ENCODE data around the gene DRAXIN. TPM values are rescaled to one million over a fixed set of nuclear protein-coding genes. Genes with fewer than 3 reads are reported as not detected.

The DRAXIN gene
- total RNA-seq, 4 donors from 2014 or later = not detected

DNA sequence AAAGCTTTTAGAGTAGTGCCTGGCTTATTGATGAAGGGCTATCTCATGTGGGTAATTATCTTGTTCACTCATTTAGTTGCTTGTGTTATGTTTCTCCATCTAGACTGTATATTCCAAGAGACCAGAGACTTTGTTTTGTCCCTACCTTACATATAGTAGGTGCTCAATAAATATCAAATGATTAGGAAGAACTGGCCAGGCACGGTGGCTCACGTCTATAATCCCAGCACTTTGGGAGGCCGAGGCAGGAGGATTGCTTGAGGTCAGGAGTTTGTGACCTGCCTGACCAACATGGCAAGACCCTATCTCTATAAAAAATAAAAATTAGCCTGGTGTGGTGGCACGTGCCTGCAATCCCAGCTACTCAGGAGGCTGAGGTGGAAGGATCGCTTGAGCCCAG lies 46.2 kb upstream of the DRAXIN start:
- TF ChIP-seq POLR2A (IDR thresholded peaks at IDR 0.05) = no peak
- TF ChIP-seq, protein P1, sequence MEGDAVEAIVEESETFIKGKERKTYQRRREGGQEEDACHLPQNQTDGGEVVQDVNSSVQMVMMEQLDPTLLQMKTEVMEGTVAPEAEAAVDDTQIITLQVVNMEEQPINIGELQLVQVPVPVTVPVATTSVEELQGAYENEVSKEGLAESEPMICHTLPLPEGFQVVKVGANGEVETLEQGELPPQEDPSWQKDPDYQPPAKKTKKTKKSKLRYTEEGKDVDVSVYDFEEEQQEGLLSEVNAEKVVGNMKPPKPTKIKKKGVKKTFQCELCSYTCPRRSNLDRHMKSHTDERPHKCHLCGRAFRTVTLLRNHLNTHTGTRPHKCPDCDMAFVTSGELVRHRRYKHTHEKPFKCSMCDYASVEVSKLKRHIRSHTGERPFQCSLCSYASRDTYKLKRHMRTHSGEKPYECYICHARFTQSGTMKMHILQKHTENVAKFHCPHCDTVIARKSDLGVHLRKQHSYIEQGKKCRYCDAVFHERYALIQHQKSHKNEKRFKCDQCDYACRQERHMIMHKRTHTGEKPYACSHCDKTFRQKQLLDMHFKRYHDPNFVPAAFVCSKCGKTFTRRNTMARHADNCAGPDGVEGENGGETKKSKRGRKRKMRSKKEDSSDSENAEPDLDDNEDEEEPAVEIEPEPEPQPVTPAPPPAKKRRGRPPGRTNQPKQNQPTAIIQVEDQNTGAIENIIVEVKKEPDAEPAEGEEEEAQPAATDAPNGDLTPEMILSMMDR (IDR thresholded peaks at IDR 0.05 in 4 of 5, conservative IDR thresholded peaks at IDR 0.05 in 1 of 5) = no peak
- no peak overlapping the region for H3K27ac ChIP-seq
- H3K36me3 ChIP-seq = no peaks in the 10 kb centered on the region
- H3K27me3 ChIP-seq = peaks cover 11 to 22% (median 17%) of the 10 kb centered on the region in 3 donors
- intact Hi-C loops (cut with DNase I; ENCODE audit: low total_unique reads) (no loop called here), in situ Hi-C loops (cut with MboI; ENCODE audit: low sequenced_read_pairs in 4 of 4) (loop anchor here (10.0 to 25.0 kb wide), 6 partner anchors 308 to 610 kb away; partner anchors contain the start of gene MASP2 (in 1 of the 4))
- DNase-seq = no peak
- H3K4me1 ChIP-seq = peaks cover 10 to 13% of the 10 kb centered on the region in 2 donors
- no peak overlapping the region for H3K4me3 ChIP-seq
- H3K9me3 ChIP-seq = no peaks in the 10 kb centered on the region
- no peak for ATAC-seq

DNA sequence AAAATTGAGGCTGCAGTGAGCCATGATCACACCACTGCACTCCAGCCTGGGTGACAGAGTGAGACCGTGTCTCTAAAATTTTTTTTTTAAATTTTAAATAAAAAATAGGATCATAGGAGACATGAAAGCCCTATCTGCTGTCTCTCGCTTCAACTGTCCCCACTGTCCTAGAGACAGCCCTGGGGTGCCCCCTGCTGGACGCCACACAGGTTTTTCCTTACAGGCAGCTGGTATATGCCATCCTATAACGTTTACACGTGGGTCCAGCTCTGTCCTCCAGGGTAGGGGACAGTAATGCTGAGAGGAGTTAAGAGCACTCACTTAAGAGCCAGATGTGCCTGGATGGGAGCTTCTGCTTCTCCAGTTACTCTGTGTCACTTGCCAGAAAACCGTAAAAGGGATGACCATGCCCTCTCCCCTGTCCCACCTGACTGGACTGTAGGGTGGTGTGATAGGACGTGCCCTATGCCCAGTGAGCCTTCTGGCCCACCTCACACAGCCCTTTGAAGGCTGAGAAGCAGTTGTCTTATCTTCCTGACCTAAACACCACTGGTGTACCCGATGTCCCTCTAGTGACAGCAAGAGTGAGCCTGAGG lies 45.7 kb upstream of the DRAXIN start:
- H3K27me3 ChIP-seq = peaks cover 13 to 24% (median 18%) of the 10 kb centered on the region in 3 donors
- H3K27ac ChIP-seq = no peak overlapping the region
- TF ChIP-seq, protein P1 (IDR thresholded peaks at IDR 0.05 in 4 of 5, conservative IDR thresholded peaks at IDR 0.05 in 1 of 5) = peak; percentile 41 to 72 (median 60)
- TF ChIP-seq POLR2A (IDR thresholded peaks at IDR 0.05) = no peak
- in situ Hi-C loops (cut with MboI; ENCODE audit: low sequenced_read_pairs in 4 of 4) (loop anchor here (10.0 to 25.0 kb wide), 6 partner anchors 308 to 611 kb away; partner anchors contain the start of gene MASP2 (in 1 of the 4)), intact Hi-C loops (cut with DNase I; ENCODE audit: low total_unique reads) (no loop called here)
- H3K36me3 ChIP-seq = no peaks in the 10 kb centered on the region
- H3K4me3 ChIP-seq = no peak overlapping the region
- peaks cover 10 to 13% of the 10 kb centered on the region in 2 donors for H3K4me1 ChIP-seq
- H3K9me3 ChIP-seq = no peaks in the 10 kb centered on the region
- DNase-seq (peak; percentile 25 to 64), ATAC-seq (peak in 1 of 2 donors; percentile 44)

DNA sequence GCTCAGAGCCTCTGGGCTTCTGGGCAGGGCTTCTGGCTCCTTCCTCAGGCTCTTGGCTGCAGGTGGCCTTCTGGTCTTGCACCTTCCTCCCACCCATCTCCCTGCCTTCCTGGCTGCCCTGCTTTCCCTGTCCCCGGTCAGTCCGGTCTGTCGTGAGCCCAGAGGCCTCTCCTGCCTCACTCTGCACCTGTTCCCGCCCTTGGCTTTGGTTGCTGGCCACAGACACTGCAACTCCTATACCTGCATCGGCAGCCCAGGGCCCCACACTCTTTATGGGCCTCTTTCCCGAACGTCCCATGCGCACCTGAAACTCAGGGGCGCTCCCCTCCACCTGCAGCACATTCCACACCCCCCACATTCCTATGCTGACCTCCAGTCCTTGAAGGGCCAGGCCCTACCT lies 45.2 kb upstream of the DRAXIN start:
- Histone ChIP-seq H3K4me3 (no peak overlapping the region), H3K27me3 (peaks cover 13 to 24% (median 18%) of the 10 kb centered on the region in 3 donors), H3K9me3 (no peaks in the 10 kb centered on the region), H3K27ac (no peak overlapping the region), H3K4me1 (peaks cover 10 to 13% of the 10 kb centered on the region in 2 donors), H3K36me3 (no peaks in the 10 kb centered on the region)
- DNase-seq (no peak), ATAC-seq (no peak)
- TF ChIP-seq, protein P1 (IDR thresholded peaks at IDR 0.05 in 4 of 5, conservative IDR thresholded peaks at IDR 0.05 in 1 of 5) = no peak
- TF ChIP-seq POLR2A (IDR thresholded peaks at IDR 0.05) = no peak
- intact Hi-C loops (cut with DNase I; ENCODE audit: low total_unique reads) (no loop called here), in situ Hi-C loops (cut with MboI; ENCODE audit: low sequenced_read_pairs in 4 of 4) (loop anchor here (10.0 to 25.0 kb wide), 6 partner anchors 309 to 612 kb away; partner anchors contain the start of gene MASP2 (in 1 of the 4))

DNA sequence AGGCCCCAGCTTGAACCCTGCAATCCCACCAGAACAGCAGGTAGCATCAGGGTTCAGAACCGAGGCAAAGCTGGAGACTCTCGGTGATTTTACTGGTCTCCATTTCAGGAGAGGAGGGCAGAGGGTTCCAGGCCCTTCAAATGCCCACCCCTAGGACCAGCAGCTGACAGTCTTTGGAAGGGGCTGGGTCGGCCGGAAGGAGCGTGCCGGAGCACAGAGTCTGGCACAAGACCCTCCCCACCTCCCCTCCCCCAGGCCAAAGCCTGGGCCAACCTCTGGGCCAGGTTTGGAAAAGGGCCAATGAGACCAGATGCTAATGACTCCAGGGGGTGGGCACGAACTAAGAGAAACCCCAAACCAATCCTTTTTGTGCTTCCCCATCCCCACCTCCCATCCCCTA lies 44.2 kb upstream of the DRAXIN start:
- in situ Hi-C loops (cut with MboI; ENCODE audit: low sequenced_read_pairs in 4 of 4) = loop anchor here (10.0 to 25.0 kb wide), 6 partner anchors 310 to 613 kb away; partner anchors contain the start of gene MASP2 (in 1 of the 4)
- H3K36me3 ChIP-seq = no peaks in the 10 kb centered on the region
- peaks cover 10 to 13% of the 10 kb centered on the region in 2 donors for H3K4me1 ChIP-seq
- H3K27me3 ChIP-seq = peaks cover 13 to 24% (median 18%) of the 10 kb centered on the region in 3 donors
- DNase-seq (no peak), ATAC-seq (no peak)
- TF ChIP-seq, protein P1 (IDR thresholded peaks at IDR 0.05 in 4 of 5, conservative IDR thresholded peaks at IDR 0.05 in 1 of 5) = no peak
- TF ChIP-seq POLR2A (IDR thresholded peaks at IDR 0.05) = no peak
- intact Hi-C loops (cut with DNase I; ENCODE audit: low total_unique reads) = no loop called here
- H3K27ac ChIP-seq = no peak overlapping the region
- H3K9me3 ChIP-seq = no peaks in the 10 kb centered on the region
- no peak overlapping the region for H3K4me3 ChIP-seq
